Testis (tissue), 3 donors: ENCODE data around the gene CACNA2D3. TPM values are rescaled to one million over a fixed set of nuclear protein-coding genes. Genes with fewer than 3 reads are reported as not detected.

Source experiments
- DNase-seq: peaks from one replicate; pipeline ENCODE4 v3.0.0-alpha.2; 2019
- H3K27ac ChIP-seq, 2 donors: fragments of 200-600 bp; sonication (generic); one replicate each; pipeline ENCODE4 v1.5.1; 2019
- H3K27me3 ChIP-seq: fragments of 200-600 bp; sonication (generic); one replicate; pipeline ENCODE4 v1.5.1; 2019
- H3K36me3 ChIP-seq: fragments of 200-600 bp; sonication (generic); one replicate; pipeline ENCODE4 v1.5.1; 2017; ENCODE audit warnings: low read depth; ENCODE audit errors: missing control alignments
- H3K4me1 ChIP-seq: fragments of 200-600 bp; sonication (generic); one replicate; pipeline ENCODE4 v1.5.1; 2019
- H3K4me3 ChIP-seq, 2 donors: fragments of 200-600 bp; sonication (generic); one replicate each; pipeline ENCODE4 v1.5.1; 2017 to 2019
- H3K9me3 ChIP-seq: fragments of 200-600 bp; sonication (generic); one replicate; pipeline ENCODE4 v1.5.1; 2017
- CTCF ChIP-seq, 3 experiments: fragments of 450-650 bp in 2 of 3; fragments of 200-600 bp in 1 of 3; sonication (generic) in 1 of 3; IDR thresholded peaks; one replicate each; pipeline ENCODE4 v1.5.1; 2016 to 2019; ENCODE audit warnings: antibody characterized with exemption in 3 of 3, mild to moderate bottlenecking in 2 of 3, moderate library complexity in 1 of 3
- POLR2A ChIP-seq: fragments of 450-650 bp; IDR thresholded peaks from one replicate; pipeline ENCODE4 v1.6.1; 2017; ENCODE audit warnings: antibody characterized with exemption, mild to moderate bottlenecking, moderate library complexity
- WGBS, 2 donors: methylation state at CpG; one replicate each; pipeline ENCODE4 v1.1.5; 2018; 5-methylcytosine and 5-hydroxymethylcytosine counted together
- intact Hi-C: fragments of 100-400 bp; cut with DNase I; formaldehyde crosslinking; loops from one replicate; pipeline ENCODE4 v1.15.1; 2023; ENCODE audit warnings: low total_unique reads
- polyA plus RNA-seq: library from polyadenylated mRNA; stranded (reverse); fragments of 350-450 nt; fragmentation: Illumina TruSeq; extraction: RNeasy Lipid Tissue Mini Kit (QIAGEN cat#74804); gene quantifications from one replicate; pipeline ENCODE4 v1.2.3, GENCODE V29; 2014; ENCODE audit warnings: low read depth, low replicate concordance; ENCODE audit not compliant: insufficient read depth
- total RNA-seq, 2 donors: library from RNA; depleted of rRNA; stranded (reverse); fragments of >200 nt; gene quantifications; one replicate each; pipeline ENCODE4 v1.2.3, GENCODE V29; 2016

CACNA2D3 gene
- total and polyA plus RNA-seq, 3 donors from 2014 or later = 10.1 to 16.5 (median 11.2) TPM

DNA sequence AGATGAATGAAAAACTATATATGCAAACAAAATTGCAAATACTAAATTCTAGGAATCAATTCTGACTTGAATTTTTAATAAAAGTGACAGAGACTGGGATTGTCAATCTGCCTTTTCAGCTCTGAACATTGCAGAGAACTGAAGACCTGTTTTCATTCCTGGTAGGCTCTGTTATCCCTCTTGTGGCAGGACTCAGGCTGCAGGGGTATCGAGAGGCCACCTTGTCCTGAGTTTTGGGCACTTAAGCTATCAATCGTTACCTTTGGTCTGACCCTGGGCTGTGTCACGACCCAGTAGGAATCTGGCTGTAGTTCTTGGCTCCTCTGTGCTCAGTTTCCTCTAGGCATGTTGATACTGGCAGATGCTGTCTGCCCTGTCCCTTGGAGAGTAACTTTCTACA lies 238.0 kb downstream of the CACNA2D3 start:
- H3K4me1 ChIP-seq = peaks cover 15% of the 10 kb centered on the region
- WGBS, 2 donors = 55 to 63% methylated on average over 3 of the region's 3 CpGs
- no peaks in the 10 kb centered on the region for H3K27me3 ChIP-seq
- TF ChIP-seq POLR2A (no peak), CTCF (IDR thresholded peaks at IDR 0.05) (no peak)
- DNase-seq = no peak
- H3K9me3 ChIP-seq = no peaks in the 10 kb centered on the region
- no peak overlapping the region for H3K27ac ChIP-seq
- H3K36me3 ChIP-seq = no peaks in the 10 kb centered on the region
- intact Hi-C loops = no loop called here
- no peak overlapping the region for H3K4me3 ChIP-seq

DNA sequence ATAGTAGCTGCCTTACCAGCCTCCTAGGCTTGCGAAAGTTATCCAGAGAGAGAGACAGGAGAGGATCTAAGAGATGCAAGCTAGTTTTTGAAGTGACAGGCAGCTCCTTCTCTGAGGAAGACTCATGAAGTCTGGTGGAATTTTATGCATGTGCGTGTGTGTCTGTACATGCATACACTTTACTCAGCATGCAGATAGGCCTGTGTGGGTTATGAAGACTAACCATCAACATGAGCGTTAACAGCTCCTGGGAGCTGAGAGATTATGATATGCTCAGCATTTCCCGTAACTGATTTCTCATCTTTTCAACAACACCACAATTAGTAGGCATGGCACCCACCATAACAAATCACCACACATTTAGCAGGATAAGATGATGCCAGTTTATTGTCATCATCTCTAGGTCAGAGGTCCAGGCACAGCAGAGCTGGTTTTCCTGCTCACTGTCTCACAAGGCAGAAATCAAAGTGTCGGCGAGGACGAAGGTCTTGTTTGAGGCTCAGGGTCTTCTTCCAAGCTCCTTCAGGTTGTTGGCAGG lies 239.5 kb downstream of the CACNA2D3 start:
- intact Hi-C loops = no loop called here
- peaks cover 6% of the 10 kb centered on the region for H3K4me1 ChIP-seq
- DNase-seq = no peak
- 92 to 97% methylated on average over 7 of the region's 7 CpGs for WGBS, 2 donors
- H3K36me3 ChIP-seq = no peaks in the 10 kb centered on the region
- no peak for TF ChIP-seq POLR2A
- TF ChIP-seq CTCF (IDR thresholded peaks at IDR 0.05) = no peak
- no peak overlapping the region for H3K4me3 ChIP-seq
- no peak overlapping the region for H3K27ac ChIP-seq
- H3K27me3 ChIP-seq = no peaks in the 10 kb centered on the region
- H3K9me3 ChIP-seq = no peaks in the 10 kb centered on the region

DNA sequence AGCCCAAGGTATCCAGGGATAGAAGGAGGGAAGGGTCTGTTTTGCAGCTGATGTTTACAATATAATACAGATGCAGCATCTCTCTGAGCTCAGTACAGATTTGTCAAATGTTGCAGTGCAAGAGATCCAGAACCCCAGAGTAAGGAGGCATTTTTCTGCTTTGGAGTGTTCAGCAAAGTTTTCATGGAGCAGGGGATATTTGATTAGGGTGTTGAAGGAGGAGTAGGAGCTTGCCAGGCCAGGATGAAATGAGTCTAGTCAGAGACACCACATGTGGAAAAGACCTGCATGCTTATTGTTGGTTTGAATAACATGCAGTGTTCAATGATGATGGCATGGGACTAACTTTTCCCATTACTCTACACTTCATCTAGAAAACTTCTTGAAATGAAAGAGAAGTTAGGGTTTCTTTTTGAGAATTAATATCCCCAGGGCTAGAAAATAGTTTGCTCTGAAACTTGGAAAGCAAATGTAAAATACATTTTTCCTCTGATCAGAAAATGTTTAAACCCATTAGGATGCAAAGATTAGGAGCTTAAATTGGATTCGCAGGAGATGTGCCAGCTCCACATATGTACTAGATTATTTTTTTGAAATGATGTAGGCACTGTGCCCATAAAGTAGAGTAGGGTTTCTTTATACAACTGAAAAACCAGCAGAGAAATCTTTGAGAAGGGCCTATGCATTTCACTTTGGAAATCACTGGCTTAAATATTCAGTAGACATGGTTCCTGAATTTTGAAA lies 243.8 kb downstream of the CACNA2D3 start:
- no peaks in the 10 kb centered on the region for H3K36me3 ChIP-seq
- H3K27me3 ChIP-seq = no peaks in the 10 kb centered on the region
- H3K4me3 ChIP-seq = no peak overlapping the region
- no peak for DNase-seq
- no peak overlapping the region for H3K27ac ChIP-seq
- WGBS, 2 donors = 95 to 96% methylated on average over 1 of the region's 1 CpG
- H3K9me3 ChIP-seq = no peaks in the 10 kb centered on the region
- TF ChIP-seq CTCF (IDR thresholded peaks at IDR 0.05) (no peak), POLR2A (no peak)
- intact Hi-C loops = no loop called here
- H3K4me1 ChIP-seq = no peaks in the 10 kb centered on the region

- no peak for TF ChIP-seq CTCF (IDR thresholded peaks at IDR 0.05)
- TF ChIP-seq POLR2A = no peak
- H3K27me3 ChIP-seq = no peaks in the 10 kb centered on the region
- no peaks in the 10 kb centered on the region for H3K9me3 ChIP-seq
- no peaks in the 10 kb centered on the region for H3K4me1 ChIP-seq
- no peaks in the 10 kb centered on the region for H3K36me3 ChIP-seq
- WGBS, 2 donors = 79 to 82% methylated on average over 3 of the region's 3 CpGs
- no peak overlapping the region for H3K27ac ChIP-seq
- intact Hi-C loops = no loop called here
- no peak for DNase-seq
- H3K4me3 ChIP-seq = no peak overlapping the region
Measured at GRCh38 chr3:54366839-54367238, 244.5 kb downstream of the CACNA2D3 start.

GRCh38 chr3:54372232-54372631 lies 249.9 kb downstream of the CACNA2D3 start:
- no peak for DNase-seq
- TF ChIP-seq CTCF (IDR thresholded peaks at IDR 0.05) (no peak), POLR2A (no peak)
- Histone ChIP-seq H3K4me1 (peaks cover 9% of the 10 kb centered on the region), H3K27me3 (no peaks in the 10 kb centered on the region), H3K27ac (no peak overlapping the region), H3K36me3 (no peaks in the 10 kb centered on the region), H3K9me3 (no peaks in the 10 kb centered on the region), H3K4me3 (no peak overlapping the region)
- intact Hi-C loops = no loop called here
- WGBS, 2 donors = 89 to 91% methylated on average over 3 of the region's 3 CpGs
